Measurements from ENCODE around the gene CDIP1. TPM values are rescaled to one million over a fixed set of nuclear protein-coding genes. Genes with fewer than 3 reads are reported as not detected.
"Not testable (repeated sequence)": the region's sequence is repeated elsewhere in the genome, so short reads cannot be mapped to it uniquely, and the experiment has no call there.

Gene CDIP1
- total RNA-seq, 3 donors from 2014 or later (not counting 1 experiment from before 2014, with no cell fraction given) = 35.2 to 49.2 (median 37.9) TPM

DNA sequence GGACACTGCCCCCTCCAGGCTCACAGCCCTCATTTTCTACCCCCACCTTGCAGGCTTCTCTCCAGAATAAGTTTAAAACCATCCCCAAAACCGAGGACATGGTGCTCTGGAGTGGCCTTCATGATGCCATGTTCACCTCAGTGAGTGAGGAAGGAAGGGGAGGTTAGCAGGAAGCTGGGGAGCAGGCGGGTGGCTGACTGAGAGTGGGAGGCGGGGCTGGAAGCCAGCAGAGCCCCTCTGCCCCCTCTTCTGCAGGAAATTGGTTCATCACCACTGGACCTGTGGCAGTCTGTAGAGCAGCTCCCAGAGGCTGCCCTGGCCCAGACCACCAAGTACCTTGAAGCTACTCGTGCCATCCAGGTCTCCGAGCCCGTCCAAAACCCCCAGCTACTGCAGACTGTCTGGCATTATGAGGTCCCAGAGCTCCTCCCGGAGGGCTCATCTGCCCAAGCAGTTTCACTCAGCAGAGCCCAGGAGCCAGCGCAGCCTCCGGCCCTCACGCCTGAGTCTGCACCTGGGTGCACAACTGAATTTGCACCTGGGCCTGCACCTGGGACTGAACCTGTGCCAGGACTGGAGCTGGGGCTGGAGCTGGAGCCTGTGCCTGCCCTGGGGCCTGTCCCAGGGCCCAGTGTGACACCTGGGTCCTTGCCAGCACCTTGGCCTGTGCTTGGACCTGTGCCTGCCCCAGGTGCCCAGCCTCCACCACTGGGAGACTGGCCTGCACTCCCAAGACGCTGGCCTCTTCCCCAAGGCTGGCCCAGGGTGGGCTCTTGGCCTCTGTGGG lies 36.5 kb upstream of the CDIP1 start:
- Mint-ChIP-seq H3K27me3 (ENCODE audit: low read depth in 2 of 2) (no peaks in the 10 kb centered on the region), H3K9me3 (no peaks in the 10 kb centered on the region), H3K4me1 (no peaks in the 10 kb centered on the region), H3K36me3 (no peaks in the 10 kb centered on the region), H3K27ac (no peak overlapping the region), H3K4me3 (no peak overlapping the region)
- H3K4me1 ChIP-seq (ENCODE audit: control insufficient read depth, insufficient read depth, low read length) = peaks cover 7% of the 10 kb centered on the region
- ATAC-seq (peak in 1 of 3 donors; percentile 30), DNase-seq (peak in 1 of 2 donors; percentile 10)
- TF ChIP-seq, protein P1, sequence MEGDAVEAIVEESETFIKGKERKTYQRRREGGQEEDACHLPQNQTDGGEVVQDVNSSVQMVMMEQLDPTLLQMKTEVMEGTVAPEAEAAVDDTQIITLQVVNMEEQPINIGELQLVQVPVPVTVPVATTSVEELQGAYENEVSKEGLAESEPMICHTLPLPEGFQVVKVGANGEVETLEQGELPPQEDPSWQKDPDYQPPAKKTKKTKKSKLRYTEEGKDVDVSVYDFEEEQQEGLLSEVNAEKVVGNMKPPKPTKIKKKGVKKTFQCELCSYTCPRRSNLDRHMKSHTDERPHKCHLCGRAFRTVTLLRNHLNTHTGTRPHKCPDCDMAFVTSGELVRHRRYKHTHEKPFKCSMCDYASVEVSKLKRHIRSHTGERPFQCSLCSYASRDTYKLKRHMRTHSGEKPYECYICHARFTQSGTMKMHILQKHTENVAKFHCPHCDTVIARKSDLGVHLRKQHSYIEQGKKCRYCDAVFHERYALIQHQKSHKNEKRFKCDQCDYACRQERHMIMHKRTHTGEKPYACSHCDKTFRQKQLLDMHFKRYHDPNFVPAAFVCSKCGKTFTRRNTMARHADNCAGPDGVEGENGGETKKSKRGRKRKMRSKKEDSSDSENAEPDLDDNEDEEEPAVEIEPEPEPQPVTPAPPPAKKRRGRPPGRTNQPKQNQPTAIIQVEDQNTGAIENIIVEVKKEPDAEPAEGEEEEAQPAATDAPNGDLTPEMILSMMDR (IDR thresholded peaks at IDR 0.05) = no peak
- no peaks in the 10 kb centered on the region for H3K9me3 ChIP-seq (ENCODE audit: control insufficient read depth, insufficient read depth, low read length)
- H3K27ac ChIP-seq (ENCODE audit: low read length) = no peak overlapping the region
- intact Hi-C loops (cut with micrococcal nuclease) = no loop called here
- WGBS (ENCODE audit: insufficient coverage) = 50% methylated on average over 11 of the region's 11 CpGs
- no peaks in the 10 kb centered on the region for H3K27me3 ChIP-seq (ENCODE audit: control insufficient read depth, insufficient read depth, low read length)
- no peaks in the 10 kb centered on the region for H3K36me3 ChIP-seq (ENCODE audit: control insufficient read depth, insufficient read depth, low read length)
- no peak overlapping the region for H3K4me3 ChIP-seq (ENCODE audit: low read length)

- H3K9me3 ChIP-seq (ENCODE audit: control insufficient read depth, insufficient read depth, low read length); ATAC-seq; H3K27ac Mint-ChIP-seq; H3K36me3 Mint-ChIP-seq; H3K36me3 ChIP-seq (ENCODE audit: control insufficient read depth, insufficient read depth, low read length); H3K27me3 ChIP-seq (ENCODE audit: control insufficient read depth, insufficient read depth, low read length); H3K4me3 Mint-ChIP-seq; H3K4me1 Mint-ChIP-seq; H3K4me3 ChIP-seq (ENCODE audit: low read length); intact Hi-C loops (cut with micrococcal nuclease); H3K27me3 Mint-ChIP-seq (ENCODE audit: low read depth in 2 of 2); H3K4me1 ChIP-seq (ENCODE audit: control insufficient read depth, insufficient read depth, low read length); H3K9me3 Mint-ChIP-seq; H3K27ac ChIP-seq (ENCODE audit: low read length); DNase-seq: not testable (repeated sequence)
- WGBS (ENCODE audit: insufficient coverage) = 85% methylated on average over 6 of the region's 7 CpGs
Measured at GRCh38 chr16:4573926-4574325, 35.4 kb upstream of the CDIP1 start.

GRCh38 chr16:4572715-4573114 lies 34.1 kb upstream of the CDIP1 start:
- Histone ChIP-seq H3K4me3 (ENCODE audit: low read length) (no peak overlapping the region), H3K36me3 (ENCODE audit: control insufficient read depth, insufficient read depth, low read length) (no peaks in the 10 kb centered on the region), H3K9me3 (ENCODE audit: control insufficient read depth, insufficient read depth, low read length) (no peaks in the 10 kb centered on the region), H3K4me1 (ENCODE audit: control insufficient read depth, insufficient read depth, low read length) (peaks cover 7% of the 10 kb centered on the region), H3K27ac (ENCODE audit: low read length) (no peak overlapping the region), H3K27me3 (ENCODE audit: control insufficient read depth, insufficient read depth, low read length) (no peaks in the 10 kb centered on the region)
- no peaks in the 10 kb centered on the region for H3K36me3 Mint-ChIP-seq
- H3K4me3 Mint-ChIP-seq = no peak overlapping the region
- intact Hi-C loops (cut with micrococcal nuclease) = no loop called here
- H3K27me3 Mint-ChIP-seq (ENCODE audit: low read depth in 2 of 2) = no peaks in the 10 kb centered on the region
- ATAC-seq = no peak
- H3K9me3 Mint-ChIP-seq = no peaks in the 10 kb centered on the region
- H3K27ac Mint-ChIP-seq = no peak overlapping the region
- TF ChIP-seq, protein P1 (IDR thresholded peaks at IDR 0.05) = no peak
- no peak for DNase-seq
- H3K4me1 Mint-ChIP-seq = no peaks in the 10 kb centered on the region
- WGBS (ENCODE audit: insufficient coverage) = 54% methylated on average over 4 of the region's 4 CpGs

DNA sequence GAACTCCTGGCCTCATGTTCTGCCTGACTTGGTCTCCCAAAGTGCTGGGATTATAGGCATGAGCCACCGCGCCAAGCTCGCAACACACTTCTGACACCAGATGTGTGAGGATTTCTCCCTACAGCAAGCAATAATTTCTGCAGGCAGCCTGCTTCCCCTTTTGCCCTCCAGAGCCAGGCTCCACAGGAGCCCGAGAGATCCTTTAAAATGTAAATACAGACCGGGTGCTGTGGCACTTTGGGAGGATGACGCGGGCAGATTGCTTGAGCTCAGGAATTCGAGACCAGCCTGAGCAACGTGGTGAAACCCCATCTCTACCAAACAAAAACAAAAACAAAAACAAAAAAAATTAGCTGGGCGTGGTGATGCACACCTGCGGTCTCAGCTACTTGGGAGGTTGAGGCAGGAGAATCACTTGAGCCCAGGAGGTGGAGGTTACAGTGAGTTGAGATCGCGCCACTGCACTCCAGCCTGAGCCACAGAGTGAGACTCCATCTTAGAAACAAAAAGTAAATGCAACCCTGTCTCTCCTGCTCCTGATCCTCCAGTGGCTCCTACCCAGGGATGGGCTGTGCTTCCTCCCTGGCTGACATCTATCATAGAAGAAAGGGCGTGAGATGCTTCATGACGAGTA lies 32.2 kb upstream of the CDIP1 start:
- no peak for DNase-seq
- 85% methylated on average over 15 of the region's 15 CpGs for WGBS (ENCODE audit: insufficient coverage)
- no peak overlapping the region for H3K4me3 Mint-ChIP-seq

More for the DNA sequence above, 32.2 kb upstream of the CDIP1 start:
- Mint-ChIP-seq H3K36me3 (no peaks in the 10 kb centered on the region), H3K4me1 (no peaks in the 10 kb centered on the region), H3K9me3 (no peaks in the 10 kb centered on the region), H3K27me3 (ENCODE audit: low read depth in 2 of 2) (no peaks in the 10 kb centered on the region), H3K27ac (no peak overlapping the region)
- TF ChIP-seq, protein P1 (IDR thresholded peaks at IDR 0.05) = no peak
- no peaks in the 10 kb centered on the region for H3K36me3 ChIP-seq (ENCODE audit: control insufficient read depth, insufficient read depth, low read length)
- H3K27ac ChIP-seq (ENCODE audit: low read length) = no peak overlapping the region
- intact Hi-C loops (cut with micrococcal nuclease) = no loop called here
- no peaks in the 10 kb centered on the region for H3K9me3 ChIP-seq (ENCODE audit: control insufficient read depth, insufficient read depth, low read length)
- ATAC-seq = no peak
- H3K4me3 ChIP-seq (ENCODE audit: low read length) = no peak overlapping the region
- peaks cover 7% of the 10 kb centered on the region for H3K4me1 ChIP-seq (ENCODE audit: control insufficient read depth, insufficient read depth, low read length)
- no peaks in the 10 kb centered on the region for H3K27me3 ChIP-seq (ENCODE audit: control insufficient read depth, insufficient read depth, low read length)
